H1 (cell line): ENCODE results near the gene BAIAP2L2. TPM values are rescaled to one million over a fixed set of nuclear protein-coding genes. Genes with fewer than 3 reads are reported as not detected.

ENCODE experiments used
- CTCF ChIA-PET: fragments of 300-600 bp; sonication (Branson Sonifier 250); formaldehyde crosslinking; loops from one replicate; lab custom pipeline; 2021; ENCODE audit not compliant: partially characterized antibody; lab: Charles Lee
- POLR2A ChIA-PET: fragments of 300-600 bp; sonication (Branson Sonifier 250); formaldehyde crosslinking; loops from one replicate; lab custom pipeline; 2021; ENCODE audit warnings: inconsistent platforms; ENCODE audit not compliant: partially characterized antibody; lab: Charles Lee
- DNase-seq, 2 experiments: peaks; one replicate each; pipeline versions ENCODE4 v3.0.0 to v3.0.0-alpha.2; 2010 to 2022; ENCODE audit warnings: low spot score in 2 of 2, low read depth in 1 of 2, mixed read lengths in 1 of 2
- FAIRE-seq: peaks from 2 replicates; lab custom pipeline; 2011; peaks lifted over from hg19 to GRCh38; lab: Jason Lieb, UNC
- H2AFZ ChIP-seq: 2 replicates; pipeline ENCODE4 v1.8.1; 2012; ENCODE audit warnings: low read length, inconsistent platforms
- H2AK5ac ChIP-seq: 2 replicates; pipeline ENCODE4 v1.6.1; 2013; ENCODE audit warnings: low read depth, low read length
- H2BK120ac ChIP-seq: replicated peaks from 2 replicates; pipeline ENCODE3; 2013; ENCODE audit warnings: low read depth, low read length, inconsistent platforms
- H2BK12ac ChIP-seq: 2 replicates; pipeline ENCODE4 v1.6.1; 2013; ENCODE audit warnings: low read depth, low read length
- H2BK15ac ChIP-seq: 2 replicates; pipeline ENCODE4 v1.6.1; 2013; ENCODE audit warnings: low read length
- H2BK20ac ChIP-seq: 2 replicates; pipeline ENCODE4 v1.6.1; 2013; ENCODE audit warnings: low read length
- H2BK5ac ChIP-seq: 2 replicates; pipeline ENCODE4 v1.6.1; 2013; ENCODE audit warnings: low read depth, low read length
- H3K14ac ChIP-seq: 2 replicates; pipeline ENCODE4 v1.6.1; 2013; ENCODE audit warnings: inconsistent platforms; ENCODE audit not compliant: insufficient read length
- H3K18ac ChIP-seq: 2 replicates; pipeline ENCODE4 v1.6.1; 2013; ENCODE audit warnings: low read length; ENCODE audit errors: extremely low read depth
- H3K23ac ChIP-seq: 2 replicates; pipeline ENCODE4 v1.6.1; 2013; ENCODE audit warnings: inconsistent platforms; ENCODE audit not compliant: insufficient read length
- H3K23me2 ChIP-seq: 2 replicates; pipeline ENCODE4 v1.6.1; 2013; ENCODE audit warnings: low read depth, low read length
- H3K27ac ChIP-seq: 2 replicates; pipeline ENCODE4 v1.6.1; 2011; ENCODE audit warnings: low read depth, low read length, inconsistent platforms
- H3K27me3 ChIP-seq, 4 experiments: replicated peaks in 1 of 4; 1 replicate in 1 of 4; 2 replicates in 3 of 4; pipeline versions ENCODE4 v1.6.1 to v1.8.1; 2011 to 2013; ENCODE audit warnings: low read length in 3 of 4, mild to moderate bottlenecking in 3 of 4, inconsistent platforms in 2 of 4, mixed read lengths in 2 of 4, moderate library complexity in 1 of 4; ENCODE audit not compliant: control insufficient read depth in 3 of 4, insufficient read depth in 3 of 4; ENCODE audit errors: extremely low read depth in 1 of 4
- H3K36me3 ChIP-seq, 4 experiments: 2 replicates each; pipeline versions ENCODE4 v1.6.1 to v1.8.1; 2011 to 2013; ENCODE audit warnings: mild to moderate bottlenecking in 4 of 4, low read length in 3 of 4, moderate library complexity in 2 of 4, control low read depth in 1 of 4, inconsistent platforms in 1 of 4; ENCODE audit not compliant: insufficient read depth in 4 of 4, control insufficient read depth in 2 of 4
- H3K4ac ChIP-seq: replicated peaks from 2 replicates; pipeline ENCODE3; 2013; ENCODE audit warnings: low read length, low read depth, mixed read lengths, inconsistent platforms; ENCODE audit not compliant: insufficient read length
- H3K4me1 ChIP-seq, 4 experiments: replicated peaks in 1 of 4; 1 replicate in 1 of 4; 2 replicates in 3 of 4; pipeline versions ENCODE4 v1.6.1 to v1.8.1; 2011 to 2013; ENCODE audit warnings: low read length in 3 of 4, inconsistent platforms in 2 of 4, mixed read lengths in 1 of 4; ENCODE audit not compliant: insufficient read depth in 4 of 4, control insufficient read depth in 3 of 4
- H3K4me2 ChIP-seq, 2 experiments: 2 replicates each; pipeline versions ENCODE4 v1.6.1 to v1.8.1; 2011 to 2013; ENCODE audit warnings: low read depth in 2 of 2, low read length in 2 of 2, control low read depth in 1 of 2, inconsistent platforms in 1 of 2, mild to moderate bottlenecking in 1 of 2; ENCODE audit not compliant: insufficient read depth in 1 of 2
- H3K4me3 ChIP-seq, 4 experiments: fragments of 200-600, 300-600 bp in 1 of 4; sonication (generic), shearing (Covaris generic), sonication (Bioruptor Twin) in 1 of 4; 2 replicates each; pipeline versions ENCODE4 v1.5.1 to v1.8.1; 2011 to 2016; ENCODE audit warnings: low read length in 4 of 4, low read depth in 3 of 4, control low read depth in 2 of 4, inconsistent platforms in 2 of 4, mild to moderate bottlenecking in 2 of 4, mixed read lengths in 1 of 4, moderate library complexity in 1 of 4; ENCODE audit not compliant: insufficient read depth in 2 of 4; ENCODE audit errors: extremely low read depth in 1 of 4
- H3K56ac ChIP-seq: replicated peaks from 2 replicates; pipeline ENCODE3; 2013; ENCODE audit warnings: low read depth, mild to moderate bottlenecking, mixed read lengths, low read length, inconsistent platforms; ENCODE audit not compliant: insufficient read length
- H3K79me1 ChIP-seq: 2 replicates; pipeline ENCODE4 v1.6.1; 2013; ENCODE audit warnings: low read depth, low read length, control low read depth
- H3K79me2 ChIP-seq, 2 experiments: 2 replicates each; pipeline versions ENCODE4 v1.6.1 to v1.8.1; 2012 to 2013; ENCODE audit warnings: low read length in 2 of 2, mild to moderate bottlenecking in 2 of 2, inconsistent platforms in 1 of 2; ENCODE audit not compliant: insufficient read depth in 2 of 2, control insufficient read depth in 1 of 2
- H3K9ac ChIP-seq, 4 experiments: replicated peaks in 1 of 4; 1 replicate in 1 of 4; 2 replicates in 3 of 4; pipeline versions ENCODE4 v1.6.1 to v1.8.1; 2011 to 2013; ENCODE audit warnings: low read depth in 3 of 4, low read length in 3 of 4, control low read depth in 2 of 4, mild to moderate bottlenecking in 2 of 4, moderate library complexity in 2 of 4, inconsistent platforms in 1 of 4; ENCODE audit errors: extremely low read depth in 1 of 4
- H3K9me3 ChIP-seq, 2 experiments: 2 replicates each; pipeline versions ENCODE4 v1.6.1 to v1.8.1; 2012 to 2013; ENCODE audit warnings: mild to moderate bottlenecking in 2 of 2, moderate library complexity in 2 of 2, control low read depth in 1 of 2, inconsistent platforms in 1 of 2, low read depth in 1 of 2, low read length in 1 of 2, mixed read lengths in 1 of 2; ENCODE audit not compliant: insufficient read depth in 2 of 2
- H4K20me1 ChIP-seq, 2 experiments: replicated peaks in 1 of 2; 2 replicates each; pipeline versions ENCODE3 to v1.8.1; 2011 to 2013; ENCODE audit warnings: inconsistent platforms in 2 of 2, low read length in 2 of 2, mild to moderate bottlenecking in 1 of 2; ENCODE audit not compliant: insufficient read depth in 2 of 2, control insufficient read depth in 1 of 2
- H4K5ac ChIP-seq: 2 replicates; pipeline ENCODE4 v1.6.1; 2013; ENCODE audit warnings: low read length, low read depth, mixed read lengths, inconsistent platforms; ENCODE audit not compliant: insufficient read length
- H4K8ac ChIP-seq: 2 replicates; pipeline ENCODE4 v1.8.0; 2013; ENCODE audit warnings: mild to moderate bottlenecking, moderate library complexity, low read length, inconsistent platforms; ENCODE audit not compliant: insufficient read depth; ENCODE audit errors: extremely low read depth
- H4K91ac ChIP-seq: replicated peaks from 2 replicates; pipeline ENCODE3; 2013; ENCODE audit warnings: low read length, mixed read lengths, inconsistent platforms; ENCODE audit not compliant: insufficient read length
- BRCA1 ChIP-seq: IDR thresholded peaks from 2 replicates; pipeline ENCODE4 v1.6.1; 2012; ENCODE audit warnings: low read depth, low read length, improper control_type of control experiment
- CBX5 ChIP-seq: fragments of 300-800, 300-1000 bp; sonication (generic); IDR thresholded peaks from 2 replicates; pipeline ENCODE4 v1.7.1; 2016; ENCODE audit warnings: antibody characterized with exemption, low read length, low read depth
- CHD2 ChIP-seq: IDR thresholded peaks from 2 replicates; pipeline ENCODE4 v1.6.1; 2012; ENCODE audit warnings: low read length, improper control_type of control experiment
- EGR1 ChIP-seq: IDR thresholded peaks from 2 replicates; pipeline ENCODE4 v1.6.1; 2011; ENCODE audit warnings: low read depth, low read length, borderline replicate concordance
- GTF2F1 ChIP-seq: IDR thresholded peaks from 2 replicates; pipeline ENCODE4 v1.6.1; 2012; ENCODE audit warnings: low read depth, low read length, improper control_type of control experiment, borderline replicate concordance
- POLR2A ChIP-seq, 2 experiments: IDR thresholded peaks; 1 replicate in 1 of 2; 2 replicates in 1 of 2; pipeline ENCODE4 v1.6.1; 2011; ENCODE audit warnings: low read depth in 2 of 2, low read length in 2 of 2, mild to moderate bottlenecking in 2 of 2; ENCODE audit errors: control extremely low read depth in 1 of 2
- SIX5 ChIP-seq: IDR thresholded peaks from 2 replicates; pipeline ENCODE4 v1.6.1; 2011; ENCODE audit warnings: mild to moderate bottlenecking, low read depth, low read length
- SP2 ChIP-seq: IDR thresholded peaks from 2 replicates; pipeline ENCODE4 v1.6.1; 2012; ENCODE audit warnings: mild to moderate bottlenecking, low read length, inconsistent platforms
- SUZ12 ChIP-seq: fragments of 200-600 bp; sonication (generic); IDR thresholded peaks from 2 replicates; pipeline ENCODE4 v1.6.1; 2012; ENCODE audit warnings: mild to moderate bottlenecking, inconsistent platforms, low read length, moderate library complexity, mixed read lengths
- TBP ChIP-seq: IDR thresholded peaks from 2 replicates; pipeline ENCODE4 v1.6.1; 2011; ENCODE audit warnings: low read depth, low read length, improper control_type of control experiment
- TEAD4 ChIP-seq: IDR thresholded peaks from 2 replicates; pipeline ENCODE4 v1.6.1; 2012; ENCODE audit warnings: low read depth, low read length, inconsistent platforms, mixed read lengths
- WGBS, 2 experiments: shearing (Covaris generic) in 1 of 2; methylation state at CpG; one replicate each; pipeline versions ENCODE4 v1.1.6 to v1.1.7; 2013 to 2015; ENCODE audit warnings: low lambda C conversion rate in 2 of 2, mixed read lengths in 2 of 2, inconsistent platforms in 1 of 2, low coverage in 1 of 2, missing lambda C conversion rate in 1 of 2; ENCODE audit not compliant: insufficient replicate concordance in 2 of 2, insufficient coverage in 1 of 2, insufficient read length in 1 of 2; ENCODE audit errors: extremely low coverage in 1 of 2, missing lambda C conversion rate in 1 of 2; 5-methylcytosine and 5-hydroxymethylcytosine counted together
- polyA plus RNA-seq, 7 experiments: library from polyadenylated mRNA; depleted of rRNA in 3 of 7; stranded (reverse) in 5 of 7; unstranded in 2 of 7; fragments of >200 nt in 5 of 7; fragments of 200-250 nt in 2 of 7; gene quantifications; 1 replicate in 5 of 7; 2 replicates in 1 of 7; 4 replicates in 1 of 7; pipeline versions ENCODE4 v1.2.1 to v1.2.3, GENCODE V29; 2011 to 2013; ENCODE audit warnings: missing spikeins in 2 of 7, mixed read lengths in 2 of 7
- total RNA-seq: library from RNA; stranded (reverse); fragmentation: NEBNext Ultra II Directional; extraction: Animal tissue kit (Norgen Biotek cat#: 25700); gene quantifications from 2 replicates; pipeline ENCODE4 v1.2.1, GENCODE V29; 2021
- TF ChIP-seq, protein P1 (sequence below): IDR thresholded peaks from 2 replicates; pipeline ENCODE4 v1.6.1; 2012; ENCODE audit warnings: inconsistent platforms

Gene BAIAP2L2
- total and polyA plus RNA-seq, 2 of the 8 experiments (the other 6 are each of a cell fraction or from before 2014, with no cell fraction given), result 5.4 to 10.0 TPM

DNA sequence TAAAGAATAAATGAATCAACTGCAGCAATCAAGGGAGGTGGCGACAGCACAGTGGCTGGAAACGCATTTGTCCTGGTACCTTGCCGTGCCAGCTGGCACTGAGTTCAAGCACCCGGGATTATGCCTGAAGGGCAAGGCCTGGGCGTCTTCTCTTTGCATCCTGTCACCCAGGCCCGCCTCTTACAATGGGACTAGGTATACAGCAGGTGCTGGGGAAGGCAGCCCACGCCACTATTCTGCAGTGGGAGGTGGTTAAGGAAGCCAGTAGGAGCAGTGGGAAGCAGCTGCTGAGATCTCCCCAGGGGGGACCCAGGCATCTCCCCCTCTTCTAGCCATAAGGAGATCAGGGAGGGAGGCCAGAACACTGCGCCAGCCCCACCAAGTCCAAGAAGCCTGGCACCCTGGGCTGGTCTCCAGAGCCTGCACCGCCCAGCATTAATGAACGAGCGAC lies 15.3 kb upstream of the BAIAP2L2 start:
- Histone ChIP-seq H2AFZ (no peak overlapping the region), H3K27me3 (no peaks in the 10 kb centered on the region), H4K20me1 (peaks cover 0 to 4% of the 10 kb centered on the region in 2 experiments), H3K4me2 (no peak overlapping the region), H2AK5ac (no peak overlapping the region), H3K36me3 (no peaks in the 10 kb centered on the region), H3K27ac (no peak overlapping the region), H3K9me3 (no peaks in the 10 kb centered on the region), H3K4me3 (no peak overlapping the region), H2BK12ac (no peak overlapping the region), H3K79me2 (no peaks in the 10 kb centered on the region), H3K4me1 (no peaks in the 10 kb centered on the region; a peak in 3 of 7 replicates), H2BK120ac (no peak overlapping the region), H3K23me2 (no peaks in the 10 kb centered on the region), H3K4ac (no peak overlapping the region), H3K79me1 (no peaks in the 10 kb centered on the region; the same call in 1 of the 2 replicates), H3K9ac (no peak overlapping the region), H3K18ac (no peak overlapping the region), H3K56ac (no peak overlapping the region)
- ChIA-PET CTCF (interaction anchor here (1.8 to 8.4 kb wide), 5 partner anchors 8 to 53 kb away, joined by 4 to 93 read pairs (median 34); partner anchors contain the start of gene BAIAP2L2), POLR2A (no interaction called here)
- no peak for DNase-seq
- WGBS, 2 experiments, result 89% methylated on average over 11 of the region's 11 CpGs; no CpG with 5 or more reads in 1 of the 2 experiments
- TF ChIP-seq EGR1, result no peak
- TF ChIP-seq BRCA1, result no peak
- TF ChIP-seq TEAD4, result no peak
- TF ChIP-seq TBP, result no peak
- TF ChIP-seq SP2, result no peak
- no peak for TF ChIP-seq POLR2A (IDR thresholded peaks at IDR 0.05; ENCODE audit: control extremely low read depth in 1 of 2, low read depth in 2 of 2, low read length in 2 of 2)
- TF ChIP-seq CHD2, result no peak
- TF ChIP-seq SUZ12, result no peak
- TF ChIP-seq CBX5, result no peak
- TF ChIP-seq SIX5, result no peak
- no peak for TF ChIP-seq GTF2F1
- TF ChIP-seq, protein P1, sequence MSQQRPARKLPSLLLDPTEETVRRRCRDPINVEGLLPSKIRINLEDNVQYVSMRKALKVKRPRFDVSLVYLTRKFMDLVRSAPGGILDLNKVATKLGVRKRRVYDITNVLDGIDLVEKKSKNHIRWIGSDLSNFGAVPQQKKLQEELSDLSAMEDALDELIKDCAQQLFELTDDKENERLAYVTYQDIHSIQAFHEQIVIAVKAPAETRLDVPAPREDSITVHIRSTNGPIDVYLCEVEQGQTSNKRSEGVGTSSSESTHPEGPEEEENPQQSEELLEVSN, result no peak
- TF ChIP-seq, all 59 proteins: peak for 0
- Histone ChIP-seq H4K8ac (no peak overlapping the region; the same call in 1 of the 2 replicates), H4K5ac (no peak overlapping the region), H2BK5ac (no peak overlapping the region), H4K91ac (no peak overlapping the region), H3K23ac (no peak overlapping the region), H3K14ac (no peak overlapping the region), H2BK20ac (no peak overlapping the region), H2BK15ac (no peak overlapping the region)
- FAIRE-seq, result no peak
